Kidney (tissue), 14 donors: ENCODE results near the gene GZMB. TPM values are rescaled to one million over a fixed set of nuclear protein-coding genes. Genes with fewer than 3 reads are reported as not detected.

ENCODE experiments used
- DNase-seq, 5 donors: peaks; one replicate each; pipeline ENCODE4 v3.0.0-alpha.2; 2013 to 2020
- FAIRE-seq: peaks from 2 replicates; lab custom pipeline; 2012; peaks lifted over from hg19 to GRCh38; lab: Jason Lieb, UNC
- H3K27ac ChIP-seq, 2 donors: one replicate each; pipeline ENCODE4 v1.7.0; 2013; ENCODE audit warnings: low read depth in 2 of 2, low read length in 2 of 2, inconsistent platforms in 1 of 2
- H3K27me3 ChIP-seq: one replicate; pipeline ENCODE4 v1.7.1; 2013; ENCODE audit warnings: low read length, inconsistent platforms; ENCODE audit not compliant: control insufficient read depth, insufficient read depth
- H3K36me3 ChIP-seq, 3 donors: one replicate each; pipeline versions ENCODE4 v1.7.0 to v1.7.1; 2013; ENCODE audit warnings: low read length in 3 of 3, control low read depth in 1 of 3, inconsistent platforms in 1 of 3; ENCODE audit not compliant: insufficient read depth in 3 of 3, control insufficient read depth in 2 of 3
- H3K4me1 ChIP-seq, 3 donors: one replicate each; pipeline versions ENCODE4 v1.7.0 to v1.7.1; 2013; ENCODE audit warnings: low read length in 3 of 3, inconsistent platforms in 1 of 3, low read depth in 1 of 3; ENCODE audit not compliant: control insufficient read depth in 2 of 3, insufficient read depth in 2 of 3
- H3K4me3 ChIP-seq, 3 donors: one replicate each; pipeline versions ENCODE4 v1.7.0 to v1.8.1; 2013; ENCODE audit warnings: low read length in 3 of 3, control low read depth in 1 of 3, inconsistent platforms in 1 of 3
- H3K9ac ChIP-seq, 3 donors: one replicate each; pipeline versions ENCODE4 v1.7.0 to v1.7.1; 2013; ENCODE audit warnings: low read length in 3 of 3, control low read depth in 1 of 3, inconsistent platforms in 1 of 3
- H3K9me3 ChIP-seq, 3 donors: one replicate each; pipeline versions ENCODE4 v1.7.0 to v1.7.1; 2013; ENCODE audit warnings: low read length in 3 of 3, control low read depth in 1 of 3, inconsistent platforms in 1 of 3; ENCODE audit not compliant: control insufficient read depth in 2 of 3, insufficient read depth in 1 of 3
- intact Hi-C: fragments of 100-400 bp; cut with DNase I; formaldehyde crosslinking; loops from one replicate; pipeline ENCODE4 v1.11.1; 2022
- polyA plus RNA-seq: library from polyadenylated mRNA; stranded (reverse); fragments of 350-450 nt; fragmentation: Illumina TruSeq; extraction: RNeasy Lipid Tissue Mini Kit (QIAGEN cat#74804); gene quantifications from one replicate; pipeline ENCODE4 v1.2.3, GENCODE V29; 2014; ENCODE audit warnings: low read depth, low replicate concordance; ENCODE audit not compliant: insufficient read depth
- total RNA-seq: library from RNA; stranded (reverse); fragmentation: NEBNext Ultra II Directional; extraction: Animal tissue kit (Norgen Biotek cat#: 25700); gene quantifications from one replicate; pipeline ENCODE4 v1.2.1, GENCODE V29; 2021
- TF ChIP-seq, protein P1 (sequence below): IDR thresholded peaks from 3 replicates; pipeline ENCODE4 v1.5.1; 2012; ENCODE audit warnings: mild to moderate bottlenecking, moderate library complexity, borderline replicate concordance; ENCODE audit not compliant: insufficient read depth; ENCODE audit errors: extremely low read depth
- donor health status: control.
- donor health status: control.
- donor health status: control.
- donor health status: control.
- donor health status: control.
- donor health status: DM: yes; HTN: yes; CAD: no.
- donor health status: Normal renal cell carcinoma (clear cell type).

Gene GZMB
- total and polyA plus RNA-seq, 2 donors from 2014 or later: 0.86 to 1.6 TPM

DNA sequence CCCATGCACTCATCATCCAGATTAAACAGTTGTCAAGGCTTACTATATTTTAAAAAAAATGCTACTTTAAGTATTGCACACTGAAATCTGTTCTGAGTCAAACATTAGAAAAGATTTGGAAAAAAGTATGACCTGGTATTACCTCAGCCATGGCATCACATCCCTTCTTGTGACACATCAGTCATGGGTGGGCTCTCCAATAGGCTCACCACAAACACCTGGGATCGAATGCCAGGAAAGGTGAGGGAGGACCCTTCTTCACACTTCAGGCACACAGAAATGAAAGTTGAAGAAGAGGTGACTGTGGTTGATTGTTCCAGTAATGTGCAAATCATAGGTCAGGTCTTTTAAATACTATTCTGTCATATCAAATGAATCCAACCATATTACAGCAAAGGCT is 36.6 kb upstream of the GZMB start:
- no peaks in the 10 kb centered on the region for H3K27me3 ChIP-seq
- H3K27ac ChIP-seq: no peak overlapping the region
- H3K4me3 ChIP-seq: no peak overlapping the region
- H3K36me3 ChIP-seq: no peaks in the 10 kb centered on the region
- intact Hi-C loops: no loop called here
- DNase-seq: no peak
- H3K9me3 ChIP-seq: no peaks in the 10 kb centered on the region
- TF ChIP-seq, protein P1, sequence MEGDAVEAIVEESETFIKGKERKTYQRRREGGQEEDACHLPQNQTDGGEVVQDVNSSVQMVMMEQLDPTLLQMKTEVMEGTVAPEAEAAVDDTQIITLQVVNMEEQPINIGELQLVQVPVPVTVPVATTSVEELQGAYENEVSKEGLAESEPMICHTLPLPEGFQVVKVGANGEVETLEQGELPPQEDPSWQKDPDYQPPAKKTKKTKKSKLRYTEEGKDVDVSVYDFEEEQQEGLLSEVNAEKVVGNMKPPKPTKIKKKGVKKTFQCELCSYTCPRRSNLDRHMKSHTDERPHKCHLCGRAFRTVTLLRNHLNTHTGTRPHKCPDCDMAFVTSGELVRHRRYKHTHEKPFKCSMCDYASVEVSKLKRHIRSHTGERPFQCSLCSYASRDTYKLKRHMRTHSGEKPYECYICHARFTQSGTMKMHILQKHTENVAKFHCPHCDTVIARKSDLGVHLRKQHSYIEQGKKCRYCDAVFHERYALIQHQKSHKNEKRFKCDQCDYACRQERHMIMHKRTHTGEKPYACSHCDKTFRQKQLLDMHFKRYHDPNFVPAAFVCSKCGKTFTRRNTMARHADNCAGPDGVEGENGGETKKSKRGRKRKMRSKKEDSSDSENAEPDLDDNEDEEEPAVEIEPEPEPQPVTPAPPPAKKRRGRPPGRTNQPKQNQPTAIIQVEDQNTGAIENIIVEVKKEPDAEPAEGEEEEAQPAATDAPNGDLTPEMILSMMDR: no peak
- H3K9ac ChIP-seq: no peak overlapping the region
- no peaks in the 10 kb centered on the region for H3K4me1 ChIP-seq
- FAIRE-seq: no peak

DNA sequence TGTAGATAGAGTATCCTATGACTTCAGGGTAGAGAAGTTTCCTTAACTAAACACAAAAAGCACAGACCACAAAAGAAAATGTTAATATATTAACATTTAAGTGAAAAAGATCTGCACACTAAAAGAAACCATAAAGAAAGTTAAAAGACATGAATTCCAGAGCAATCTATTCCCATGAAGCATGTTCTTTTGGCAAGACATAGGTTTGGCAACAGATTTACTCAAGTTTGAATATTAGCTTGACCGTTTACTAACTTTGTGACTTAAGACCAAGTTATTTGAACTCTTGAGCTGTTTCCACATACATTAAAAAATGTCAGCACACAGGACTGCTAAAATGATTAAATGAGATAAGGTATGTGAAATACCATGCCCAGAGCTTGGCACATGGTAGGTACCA is 35.7 kb upstream of the GZMB start:
- no peak overlapping the region for H3K9ac ChIP-seq
- FAIRE-seq (no peak), DNase-seq (no peak)
- no peaks in the 10 kb centered on the region for H3K36me3 ChIP-seq
- H3K4me3 ChIP-seq: no peak overlapping the region
- intact Hi-C loops: no loop called here
- no peaks in the 10 kb centered on the region for H3K27me3 ChIP-seq
- H3K27ac ChIP-seq: no peak overlapping the region
- H3K9me3 ChIP-seq: no peaks in the 10 kb centered on the region
- H3K4me1 ChIP-seq: no peaks in the 10 kb centered on the region
- TF ChIP-seq, protein P1: no peak

DNA sequence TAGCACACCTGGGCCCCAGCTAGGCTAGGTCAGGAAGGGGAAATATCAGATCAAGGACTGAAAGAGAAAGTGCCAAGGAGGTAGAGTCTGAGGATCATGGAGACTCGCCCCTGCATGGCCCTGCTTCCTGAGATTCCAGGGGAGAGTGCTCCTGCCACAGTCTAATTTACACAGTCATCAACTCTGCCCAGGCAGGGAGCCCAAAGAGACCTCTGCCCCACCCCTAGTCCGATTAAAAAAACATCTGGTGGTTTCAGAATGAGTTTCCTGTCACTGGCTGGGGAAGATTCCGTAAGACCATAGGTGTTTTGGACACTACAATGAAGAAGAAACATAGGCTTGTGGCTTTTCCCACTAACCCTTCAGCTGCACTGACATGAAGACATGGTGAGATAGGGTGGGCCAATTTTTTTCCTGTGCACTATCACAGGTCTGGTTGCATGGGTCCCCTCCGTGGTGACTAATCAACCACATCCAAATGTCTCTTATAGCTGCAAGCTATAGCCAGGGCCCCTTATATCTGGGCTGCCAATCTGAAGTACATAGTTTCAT is 31.5 kb upstream of the GZMB start:
- no peak overlapping the region for H3K27ac ChIP-seq
- no peak overlapping the region for H3K9ac ChIP-seq
- H3K27me3 ChIP-seq: no peaks in the 10 kb centered on the region
- TF ChIP-seq, protein P1: no peak
- no peaks in the 10 kb centered on the region for H3K9me3 ChIP-seq
- no peak for DNase-seq
- no peak overlapping the region for H3K4me3 ChIP-seq
- no peaks in the 10 kb centered on the region for H3K4me1 ChIP-seq
- intact Hi-C loops: no loop called here
- H3K36me3 ChIP-seq: no peaks in the 10 kb centered on the region
- no peak for FAIRE-seq

DNA sequence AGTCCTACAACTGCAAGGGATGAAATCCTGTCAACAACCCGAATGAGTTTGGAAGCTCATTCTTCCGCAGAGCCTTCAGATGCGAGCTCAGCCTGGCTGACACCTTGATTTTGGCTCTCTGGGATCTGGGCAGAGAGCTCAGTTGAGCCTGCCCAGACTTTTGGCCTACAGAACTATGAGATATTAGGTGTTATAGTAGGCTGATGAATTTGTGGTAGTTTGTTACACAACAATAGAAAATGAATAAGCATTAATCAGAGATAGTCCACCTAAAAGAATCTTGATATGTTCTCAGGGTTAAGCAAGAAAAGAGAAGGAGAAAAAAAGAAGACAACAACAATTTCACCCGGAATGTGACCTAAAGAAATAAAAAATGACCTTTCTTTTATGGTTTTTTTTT is 30.4 kb upstream of the GZMB start:
- no peaks in the 10 kb centered on the region for H3K9me3 ChIP-seq

More for the DNA sequence above, 30.4 kb upstream of the GZMB start:
- no peak overlapping the region for H3K4me3 ChIP-seq
- intact Hi-C loops: no loop called here
- no peak overlapping the region for H3K27ac ChIP-seq
- no peak for FAIRE-seq
- TF ChIP-seq, protein P1: no peak
- no peaks in the 10 kb centered on the region for H3K4me1 ChIP-seq
- no peaks in the 10 kb centered on the region for H3K36me3 ChIP-seq
- no peak overlapping the region for H3K9ac ChIP-seq
- H3K27me3 ChIP-seq: no peaks in the 10 kb centered on the region
- no peak for DNase-seq
